HFFc6 (cell line): ENCODE results near the gene RASGRP1. TPM values are rescaled to one million over a fixed set of nuclear protein-coding genes. Genes with fewer than 3 reads are reported as not detected.

ENCODE experiments used
- DNase-seq: peaks from one replicate; pipeline ENCODE4 v3.0.0-alpha.2; 2018
- H3K27ac Mint-ChIP-seq: 2 replicates; pipeline ENCODE4 v1.8.0; 2020; ENCODE audit warnings: mild to moderate bottlenecking, mixed read lengths
- H3K27me3 Mint-ChIP-seq: 2 replicates; pipeline ENCODE4 v1.8.0; 2021; ENCODE audit warnings: mild to moderate bottlenecking, moderate library complexity, mixed read lengths; ENCODE audit not compliant: insufficient read depth
- H3K36me3 Mint-ChIP-seq: 2 replicates; pipeline ENCODE4 v1.8.0; 2021; ENCODE audit warnings: low read depth, mixed read lengths
- H3K4me1 Mint-ChIP-seq: 2 replicates; pipeline ENCODE4 v1.8.0; 2020; ENCODE audit warnings: low read depth, mixed read lengths
- H3K4me3 Mint-ChIP-seq: 2 replicates; pipeline ENCODE4 v1.8.0; 2020; ENCODE audit warnings: mild to moderate bottlenecking, moderate library complexity, mixed read lengths
- H3K9me3 Mint-ChIP-seq: 2 replicates; pipeline ENCODE4 v1.8.0; 2020; ENCODE audit warnings: mild to moderate bottlenecking, mixed read lengths
- CTCF ChIP-seq: fragments of 200-600 bp; sonication (generic); IDR thresholded peaks from 2 replicates; pipeline ENCODE4 v1.5.0; 2021; ENCODE audit warnings: antibody characterized with exemption, mild to moderate bottlenecking
- total RNA-seq, 6 experiments: library from RNA; stranded (reverse); fragmentation: NEBNext Ultra II Directional; extraction: Animal tissue kit (Norgen Biotek cat#: 25700); gene quantifications; 2 replicates in 1 of 6; 3 replicates in 5 of 6; pipeline ENCODE4 v1.2.3, GENCODE V29; 2021

Gene RASGRP1
- total RNA-seq, 6 experiments from 2014 or later, result 0.14 to 0.59 (median 0.37) TPM

- DNase-seq, result no peak
- H3K27me3 Mint-ChIP-seq, result peaks cover 2% of the 10 kb centered on the region; the same call in 1 of the 2 replicates
- no peaks in the 10 kb centered on the region for H3K36me3 Mint-ChIP-seq
- H3K27ac Mint-ChIP-seq, result no peak overlapping the region
- no peak for TF ChIP-seq CTCF
- no peak overlapping the region for H3K4me3 Mint-ChIP-seq
- peaks cover 46% of the 10 kb centered on the region for H3K4me1 Mint-ChIP-seq
- no peaks in the 10 kb centered on the region for H3K9me3 Mint-ChIP-seq
Observed at GRCh38 chr15:38554354-38554753, 10.3 kb downstream of the RASGRP1 start.

- Mint-ChIP-seq H3K27me3 (no peaks in the 10 kb centered on the region), H3K4me3 (no peak overlapping the region), H3K4me1 (peaks cover 51% of the 10 kb centered on the region), H3K27ac (no peak overlapping the region), H3K9me3 (no peaks in the 10 kb centered on the region), H3K36me3 (no peaks in the 10 kb centered on the region)
- TF ChIP-seq CTCF, result no peak
- DNase-seq, result no peak
Observed at GRCh38 chr15:38553071-38553470, 11.5 kb downstream of the RASGRP1 start.

GRCh38 chr15:38551720-38552648 lies 12.6 kb downstream of the RASGRP1 start:
- DNase-seq, result no peak
- H3K9me3 Mint-ChIP-seq, result no peaks in the 10 kb centered on the region
- TF ChIP-seq CTCF, result no peak
- no peaks in the 10 kb centered on the region for H3K27me3 Mint-ChIP-seq
- no peaks in the 10 kb centered on the region for H3K36me3 Mint-ChIP-seq
- H3K4me1 Mint-ChIP-seq, result peaks cover 52% of the 10 kb centered on the region
- H3K4me3 Mint-ChIP-seq, result no peak overlapping the region
- no peak overlapping the region for H3K27ac Mint-ChIP-seq

- no peaks in the 10 kb centered on the region for H3K9me3 Mint-ChIP-seq
- TF ChIP-seq CTCF, result no peak
- H3K4me1 Mint-ChIP-seq, result peaks cover 43% of the 10 kb centered on the region
- H3K27ac Mint-ChIP-seq, result peak overlapping the region; percentile 60
- peak; percentile 52 for DNase-seq
- H3K4me3 Mint-ChIP-seq, result peak overlapping the region; percentile 28
- no peaks in the 10 kb centered on the region for H3K36me3 Mint-ChIP-seq
- no peaks in the 10 kb centered on the region for H3K27me3 Mint-ChIP-seq
Observed at GRCh38 chr15:38549222-38549621, 15.4 kb downstream of the RASGRP1 start.

- DNase-seq, result peak; percentile 69
- peak overlapping the region; percentile 51 for H3K27ac Mint-ChIP-seq
- no peak overlapping the region for H3K4me3 Mint-ChIP-seq
- no peaks in the 10 kb centered on the region for H3K27me3 Mint-ChIP-seq
- H3K36me3 Mint-ChIP-seq, result no peaks in the 10 kb centered on the region
- H3K4me1 Mint-ChIP-seq, result peaks cover 52% of the 10 kb centered on the region
- no peaks in the 10 kb centered on the region for H3K9me3 Mint-ChIP-seq
- TF ChIP-seq CTCF, result no peak
Observed at GRCh38 chr15:38547255-38547997, 17.2 kb downstream of the RASGRP1 start.
